AG04449 (cell line): ENCODE data around the gene CC2D2B.

Experiments used
- CTCF ChIA-PET: fragments of 350-600 bp; formaldehyde crosslinking; extraction: SDS; loops from one replicate; lab custom pipeline; 2021; ENCODE audit warnings: antibody characterized with exemption; lab: Yijun Ruan, JAX
- POLR2A ChIA-PET: fragments of 400-600, 350-600 bp; formaldehyde crosslinking; extraction: SDS; loops from one replicate; lab custom pipeline; 2020; ENCODE audit warnings: antibody characterized with exemption, inconsistent platforms; lab: Yijun Ruan, JAX
- DNase-seq: peaks from one replicate; pipeline ENCODE4 v3.0.0-alpha.2; 2010; ENCODE audit warnings: low read depth, low spot score
- H3K4me3 ChIP-seq: 2 replicates; pipeline ENCODE4 v1.5.1; 2011; ENCODE audit warnings: low read depth, mild to moderate bottlenecking, control low read depth, low read length
- CTCF ChIP-seq: IDR thresholded peaks from one replicate; pipeline ENCODE4 v1.5.1; 2011; ENCODE audit warnings: mild to moderate bottlenecking, moderate library complexity, low read length, control low read depth, inconsistent platforms; ENCODE audit not compliant: insufficient read depth; ENCODE audit errors: missing control alignments

CC2D2B gene

GRCh38 chr10:95907456-95908253 lies at the start of gene CC2D2B:
CC2D2B (plus strand) TSS chr10:95907975; CDS start chr10:95911324, 3,349 bp downstream.
- TF ChIP-seq CTCF, result peak; percentile 21
- H3K4me3 ChIP-seq, result peak within 1 kb of the TSS; percentile 88
- CTCF ChIA-PET, result interaction anchor here (1.0 to 3.3 kb wide), 6 partner anchors 11 to 386 kb away, joined by 3 to 26 read pairs (median 6); partner anchors contain the start of gene TCTN3
- POLR2A ChIA-PET, result interaction anchor here (0.5 to 1.2 kb wide), 4 partner anchors 22 to 1889 kb away, joined by 3 to 4 read pairs (median 4); partner anchors contain the start of genes TCTN3 and ZNF518A
- DNase-seq, result no peak

- POLR2A ChIA-PET, result no interaction called here
- H3K4me3 ChIP-seq, result no peak overlapping the region
- CTCF ChIA-PET, result interaction anchor here (4.2 to 5.1 kb wide), 2 partner anchors 17 to 166 kb away, joined by 33 to 48 read pairs; partner anchors contain the start of gene TCTN3
- DNase-seq, result no peak
- TF ChIP-seq CTCF, result no peak
These were observed 47.4 kb upstream of the CC2D2B start for GRCh38 chr10:95860166-95860940.

GRCh38 chr10:95861386-95861785 lies 46.4 kb upstream of the CC2D2B start:
- H3K4me3 ChIP-seq, result no peak overlapping the region
- TF ChIP-seq CTCF, result no peak
- POLR2A ChIA-PET, result no interaction called here
- CTCF ChIA-PET, result interaction anchor here (1.4 to 5.1 kb wide), 3 partner anchors 11 to 167 kb away, joined by 7 to 48 read pairs (median 33); partner anchors contain the start of gene TCTN3
- DNase-seq, result no peak

GRCh38 chr10:95864906-95865813 lies 42.6 kb upstream of the CC2D2B start:
- DNase-seq, result peak; percentile 33
- no peak overlapping the region for H3K4me3 ChIP-seq
- ChIA-PET CTCF (interaction anchor here (0.5 to 5.0 kb wide), 24 partner anchors 8 to 491 kb away, joined by 3 to 141 read pairs (median 4); partner anchors contain the start of genes ENTPD1 and TCTN3), POLR2A (no interaction called here)
- TF ChIP-seq CTCF, result peak; percentile 71

- ChIA-PET POLR2A (no interaction called here), CTCF (interaction anchor here (1.0 to 5.0 kb wide), 13 partner anchors 8 to 435 kb away, joined by 3 to 141 read pairs (median 7); partner anchors contain the start of genes ENTPD1 and TCTN3)
These were observed 41.8 kb upstream of the CC2D2B start for GRCh38 chr10:95865814-95866466.

More at GRCh38 chr10:95865814-95866466, 41.8 kb upstream of the CC2D2B start:
- TF ChIP-seq CTCF, result no peak
- DNase-seq, result no peak
- H3K4me3 ChIP-seq, result no peak overlapping the region
